WTC11 (cell line): ENCODE data around the gene PRR5L.

Experiments used
- CREB1 ChIP-seq: sonication (generic); formaldehyde crosslinking; IDR thresholded peaks from 2 replicates; pipeline ENCODE4 v1.8.0; 2023; ENCODE audit warnings: mild to moderate bottlenecking, missing genetic modification reagents
- ESRRA ChIP-seq: sonication (generic); formaldehyde crosslinking; IDR thresholded peaks from 2 replicates; pipeline ENCODE4 v1.8.1; 2022; ENCODE audit warnings: mild to moderate bottlenecking, missing genetic modification reagents, borderline replicate concordance
- ETV6 ChIP-seq: sonication (generic); formaldehyde crosslinking; IDR thresholded peaks from 2 replicates; pipeline ENCODE4 v1.8.1; 2022; ENCODE audit warnings: mild to moderate bottlenecking, missing genetic modification reagents
- FOXJ3 ChIP-seq: sonication (generic); formaldehyde crosslinking; IDR thresholded peaks from 2 replicates; pipeline ENCODE4 v1.9.0; 2021; ENCODE audit warnings: missing genetic modification reagents, mild to moderate bottlenecking, borderline replicate concordance
- NR2C2 ChIP-seq: sonication (generic); formaldehyde crosslinking; IDR thresholded peaks from 2 replicates; pipeline ENCODE4 v1.8.0; 2022; ENCODE audit warnings: mild to moderate bottlenecking, missing genetic modification reagents
- SP1 ChIP-seq: sonication (generic); formaldehyde crosslinking; conservative IDR thresholded peaks from 2 replicates; pipeline ENCODE4 v1.8.1; 2022; ENCODE audit warnings: missing genetic modification reagents
- TCF7 ChIP-seq: sonication (generic); formaldehyde crosslinking; IDR thresholded peaks from 2 replicates; pipeline ENCODE4 v1.8.0; 2022; ENCODE audit warnings: mild to moderate bottlenecking, low read depth, missing genetic modification reagents, moderate library complexity
- TEAD4 ChIP-seq: sonication (generic); formaldehyde crosslinking; IDR thresholded peaks from 2 replicates; pipeline ENCODE4 v1.8.0; 2022; ENCODE audit warnings: mild to moderate bottlenecking, missing genetic modification reagents
- ZNF232 ChIP-seq: sonication (generic); formaldehyde crosslinking; IDR thresholded peaks from 2 replicates; pipeline ENCODE4 v1.8.0; 2022; ENCODE audit warnings: mild to moderate bottlenecking, missing genetic modification reagents
- TF ChIP-seq, protein P1 (sequence below): fragments of 200-600 bp; IDR thresholded peaks from 2 replicates; pipeline ENCODE4 v1.8.0; 2022; ENCODE audit warnings: antibody characterized with exemption
- TF ChIP-seq, protein P2 (sequence below): sonication (generic); formaldehyde crosslinking; IDR thresholded peaks from 2 replicates; pipeline ENCODE4 v1.8.1; 2022; ENCODE audit warnings: low read depth, missing genetic modification reagents, borderline replicate concordance
- TF ChIP-seq, protein P3 (sequence below): sonication (generic); formaldehyde crosslinking; IDR thresholded peaks from 2 replicates; pipeline ENCODE4 v1.8.0; 2022; ENCODE audit warnings: mild to moderate bottlenecking, missing genetic modification reagents
- TF ChIP-seq, protein P4 (sequence below): sonication (generic); formaldehyde crosslinking; IDR thresholded peaks from 2 replicates; pipeline ENCODE4 v1.8.0; 2022; ENCODE audit warnings: mild to moderate bottlenecking, missing genetic modification reagents

DNA sequence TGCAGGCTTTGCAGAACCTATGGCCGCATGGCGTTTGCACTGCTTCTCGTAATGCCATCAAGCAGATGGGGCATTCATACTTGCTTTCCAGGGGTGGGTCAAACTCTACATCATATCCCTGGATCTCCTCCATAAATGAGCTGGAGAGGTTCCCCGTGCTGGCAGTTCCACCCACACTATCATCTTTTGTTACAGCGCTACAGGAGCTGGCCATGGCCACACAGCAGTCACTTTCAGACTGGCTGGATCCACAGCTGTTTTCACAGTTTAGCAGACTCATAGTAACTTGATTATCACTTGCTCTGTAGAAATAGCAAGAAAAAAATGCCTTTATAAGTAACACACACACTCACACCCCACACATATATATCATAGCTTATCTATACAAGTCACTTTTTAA is 205.1 kb downstream of the PRR5L start:
- TF ChIP-seq CREB1, result no peak
- TF ChIP-seq, protein P1, sequence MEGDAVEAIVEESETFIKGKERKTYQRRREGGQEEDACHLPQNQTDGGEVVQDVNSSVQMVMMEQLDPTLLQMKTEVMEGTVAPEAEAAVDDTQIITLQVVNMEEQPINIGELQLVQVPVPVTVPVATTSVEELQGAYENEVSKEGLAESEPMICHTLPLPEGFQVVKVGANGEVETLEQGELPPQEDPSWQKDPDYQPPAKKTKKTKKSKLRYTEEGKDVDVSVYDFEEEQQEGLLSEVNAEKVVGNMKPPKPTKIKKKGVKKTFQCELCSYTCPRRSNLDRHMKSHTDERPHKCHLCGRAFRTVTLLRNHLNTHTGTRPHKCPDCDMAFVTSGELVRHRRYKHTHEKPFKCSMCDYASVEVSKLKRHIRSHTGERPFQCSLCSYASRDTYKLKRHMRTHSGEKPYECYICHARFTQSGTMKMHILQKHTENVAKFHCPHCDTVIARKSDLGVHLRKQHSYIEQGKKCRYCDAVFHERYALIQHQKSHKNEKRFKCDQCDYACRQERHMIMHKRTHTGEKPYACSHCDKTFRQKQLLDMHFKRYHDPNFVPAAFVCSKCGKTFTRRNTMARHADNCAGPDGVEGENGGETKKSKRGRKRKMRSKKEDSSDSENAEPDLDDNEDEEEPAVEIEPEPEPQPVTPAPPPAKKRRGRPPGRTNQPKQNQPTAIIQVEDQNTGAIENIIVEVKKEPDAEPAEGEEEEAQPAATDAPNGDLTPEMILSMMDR, result no peak
- TF ChIP-seq NR2C2 (CRISPR knock-in tag), result no peak
- TF ChIP-seq TEAD4 (CRISPR knock-in tag), result no peak
- TF ChIP-seq, protein P2, sequence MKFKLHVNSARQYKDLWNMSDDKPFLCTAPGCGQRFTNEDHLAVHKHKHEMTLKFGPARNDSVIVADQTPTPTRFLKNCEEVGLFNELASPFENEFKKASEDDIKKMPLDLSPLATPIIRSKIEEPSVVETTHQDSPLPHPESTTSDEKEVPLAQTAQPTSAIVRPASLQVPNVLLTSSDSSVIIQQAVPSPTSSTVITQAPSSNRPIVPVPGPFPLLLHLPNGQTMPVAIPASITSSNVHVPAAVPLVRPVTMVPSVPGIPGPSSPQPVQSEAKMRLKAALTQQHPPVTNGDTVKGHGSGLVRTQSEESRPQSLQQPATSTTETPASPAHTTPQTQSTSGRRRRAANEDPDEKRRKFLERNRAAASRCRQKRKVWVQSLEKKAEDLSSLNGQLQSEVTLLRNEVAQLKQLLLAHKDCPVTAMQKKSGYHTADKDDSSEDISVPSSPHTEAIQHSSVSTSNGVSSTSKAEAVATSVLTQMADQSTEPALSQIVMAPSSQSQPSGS (CRISPR knock-in tag), result no peak
- no peak for TF ChIP-seq SP1 (CRISPR knock-in tag)
- TF ChIP-seq ESRRA (CRISPR knock-in tag), result no peak
- no peak for TF ChIP-seq FOXJ3 (CRISPR knock-in tag)
- TF ChIP-seq, protein P3, sequence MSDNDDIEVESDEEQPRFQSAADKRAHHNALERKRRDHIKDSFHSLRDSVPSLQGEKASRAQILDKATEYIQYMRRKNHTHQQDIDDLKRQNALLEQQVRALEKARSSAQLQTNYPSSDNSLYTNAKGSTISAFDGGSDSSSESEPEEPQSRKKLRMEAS (CRISPR knock-in tag), result no peak
- TF ChIP-seq ETV6 (CRISPR knock-in tag), result no peak
- TF ChIP-seq TCF7 (CRISPR knock-in tag), result no peak
- no peak for TF ChIP-seq ZNF232
- TF ChIP-seq, protein P4, sequence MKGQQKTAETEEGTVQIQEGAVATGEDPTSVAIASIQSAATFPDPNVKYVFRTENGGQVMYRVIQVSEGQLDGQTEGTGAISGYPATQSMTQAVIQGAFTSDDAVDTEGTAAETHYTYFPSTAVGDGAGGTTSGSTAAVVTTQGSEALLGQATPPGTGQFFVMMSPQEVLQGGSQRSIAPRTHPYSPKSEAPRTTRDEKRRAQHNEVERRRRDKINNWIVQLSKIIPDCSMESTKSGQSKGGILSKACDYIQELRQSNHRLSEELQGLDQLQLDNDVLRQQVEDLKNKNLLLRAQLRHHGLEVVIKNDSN (CRISPR knock-in tag), result no peak
